KOPT-K1 (cell line): ENCODE results near the gene CMIP.

Experiments
- H3K27ac ChIP-seq: fragments of 200-600 bp; sonication (generic); 2 replicates; pipeline ENCODE4 v1.5.1; 2016; ENCODE audit warnings: antibody characterized with exemption, mild to moderate bottlenecking, low read depth, low read length; ENCODE audit not compliant: poor library complexity, severe bottlenecking
- H3K36me3 ChIP-seq: fragments of 200-600 bp; sonication (generic); 2 replicates; pipeline ENCODE4 v1.5.1; 2017; ENCODE audit warnings: antibody characterized with exemption, mild to moderate bottlenecking, low read length, moderate library complexity; ENCODE audit not compliant: insufficient read depth
- H3K9me3 ChIP-seq: fragments of 200-600 bp; sonication (generic); 2 replicates; pipeline ENCODE4 v1.5.1; 2017; ENCODE audit warnings: antibody characterized with exemption, low read length, mild to moderate bottlenecking; ENCODE audit not compliant: insufficient read depth, poor library complexity, severe bottlenecking

CMIP gene

GRCh38 chr16:81718637-81719036 lies 274.0 kb downstream of the CMIP start:
- Histone ChIP-seq H3K9me3 (no peaks in the 10 kb centered on the region), H3K36me3 (no peaks in the 10 kb centered on the region), H3K27ac (peak overlapping the region; percentile 42)

GRCh38 chr16:81719993-81720392 lies 275.4 kb downstream of the CMIP start:
- no peak overlapping the region for H3K27ac ChIP-seq
- H3K36me3 ChIP-seq = no peaks in the 10 kb centered on the region
- H3K9me3 ChIP-seq = no peaks in the 10 kb centered on the region

GRCh38 chr16:81720973-81721906 lies 276.6 kb downstream of the CMIP start:
- Histone ChIP-seq H3K27ac (no peak overlapping the region), H3K36me3 (no peaks in the 10 kb centered on the region), H3K9me3 (no peaks in the 10 kb centered on the region)

- Histone ChIP-seq H3K27ac (no peak overlapping the region), H3K9me3 (no peaks in the 10 kb centered on the region)
These were observed 278.6 kb downstream of the CMIP start for GRCh38 chr16:81723098-81723723.

GRCh38 chr16:81728435-81728834 lies 283.8 kb downstream of the CMIP start:
- no peaks in the 10 kb centered on the region for H3K36me3 ChIP-seq
- no peak overlapping the region for H3K27ac ChIP-seq
- no peaks in the 10 kb centered on the region for H3K9me3 ChIP-seq

More at GRCh38 chr16:81723098-81723723, 278.6 kb downstream of the CMIP start:
- H3K36me3 ChIP-seq = no peaks in the 10 kb centered on the region

DNA sequence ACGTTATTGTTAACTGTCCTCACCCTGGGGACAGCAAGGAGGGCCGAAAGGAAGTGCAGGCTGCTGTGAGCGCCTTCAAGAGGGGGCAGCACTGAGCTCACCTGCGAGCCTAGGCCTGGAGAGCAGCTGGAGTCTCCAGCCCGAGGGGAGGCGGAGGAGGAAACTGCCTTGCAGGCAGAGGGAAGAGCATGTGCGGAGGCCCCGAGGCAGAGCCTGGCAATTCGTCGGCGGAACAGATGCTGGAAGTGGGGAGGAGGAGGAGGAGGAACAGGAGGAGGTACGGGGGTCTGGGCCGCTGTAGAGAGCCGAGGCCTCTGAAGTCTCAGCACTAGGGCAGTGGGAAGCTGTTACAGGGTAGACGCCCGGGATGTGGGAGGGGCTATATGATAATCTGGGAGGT lies 284.8 kb downstream of the CMIP start:
- Histone ChIP-seq H3K27ac (no peak overlapping the region), H3K9me3 (no peaks in the 10 kb centered on the region), H3K36me3 (no peaks in the 10 kb centered on the region)

DNA sequence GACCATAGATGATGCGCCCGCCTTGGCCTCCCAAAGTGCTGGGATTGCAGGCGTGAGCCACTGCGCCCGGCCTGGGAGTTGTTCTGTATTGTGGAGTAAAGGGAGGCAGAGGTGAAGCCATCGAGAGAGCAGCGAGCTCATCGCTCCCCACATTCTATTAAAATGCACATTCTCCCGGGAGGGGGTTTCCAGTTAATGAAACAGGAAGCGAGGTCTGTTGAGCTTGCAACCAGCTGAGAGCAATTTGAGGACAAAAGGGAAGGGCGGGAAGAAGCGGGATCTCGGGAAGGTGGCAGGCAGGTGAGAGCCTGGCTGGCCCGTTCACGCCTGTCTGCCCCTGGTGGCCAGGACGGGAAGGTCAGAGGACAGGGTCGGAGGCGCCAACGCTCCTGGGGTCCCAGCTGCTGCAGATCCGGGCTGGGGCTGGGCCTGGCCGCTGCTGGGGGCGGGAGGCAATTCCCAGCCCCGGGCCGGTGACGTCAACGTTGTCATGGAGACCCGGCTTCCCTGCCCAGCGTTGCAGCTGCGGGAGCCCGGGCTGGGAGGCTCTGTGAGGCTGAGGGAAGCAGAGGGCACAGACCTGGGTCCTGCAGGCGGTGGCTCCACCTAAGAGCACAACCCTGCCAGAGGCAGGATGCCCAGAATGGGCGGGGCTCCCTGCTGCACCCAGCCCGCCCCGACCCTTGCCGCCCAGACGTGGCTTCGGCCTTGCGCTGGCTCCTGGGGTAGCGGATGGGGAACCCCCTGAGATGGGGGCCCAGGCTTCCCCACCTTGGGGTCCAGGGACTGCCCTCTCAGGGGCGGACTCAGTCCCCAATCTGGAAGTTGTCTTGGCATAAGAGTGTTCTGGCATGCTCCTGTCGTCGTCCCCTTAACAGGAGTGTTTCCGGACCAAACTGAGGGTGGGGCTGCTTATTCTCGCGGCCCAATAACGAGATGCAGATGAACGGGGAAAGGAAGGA lies 285.8 kb downstream of the CMIP start:
- Histone ChIP-seq H3K9me3 (no peaks in the 10 kb centered on the region), H3K36me3 (no peaks in the 10 kb centered on the region), H3K27ac (peak overlapping the region; percentile 20)

GRCh38 chr16:81731649-81732048 lies 287.0 kb downstream of the CMIP start:
- Histone ChIP-seq H3K27ac (no peak overlapping the region), H3K9me3 (no peaks in the 10 kb centered on the region), H3K36me3 (no peaks in the 10 kb centered on the region)

- Histone ChIP-seq H3K27ac (no peak overlapping the region), H3K36me3 (no peaks in the 10 kb centered on the region), H3K9me3 (no peaks in the 10 kb centered on the region)
These were observed 288.1 kb downstream of the CMIP start for GRCh38 chr16:81732699-81733098.

DNA sequence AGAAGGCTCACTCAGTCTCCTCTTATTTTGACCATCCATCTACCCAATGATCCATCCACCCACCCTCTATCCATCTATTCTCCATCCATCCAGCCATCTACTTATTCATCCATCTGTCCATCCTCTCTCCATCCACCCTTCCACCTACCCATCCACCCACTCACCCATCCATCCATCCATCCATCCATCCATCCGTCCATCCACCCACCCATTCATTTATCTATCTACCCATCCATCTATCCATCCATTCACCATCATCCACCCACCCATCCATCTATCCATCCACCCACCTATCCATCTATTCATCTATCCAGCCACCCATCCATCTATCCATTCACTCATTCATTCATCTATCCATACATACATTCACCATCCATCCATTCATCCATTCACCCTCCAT lies 288.7 kb downstream of the CMIP start:
- H3K9me3 ChIP-seq = no peaks in the 10 kb centered on the region
- H3K27ac ChIP-seq = no peak overlapping the region

DNA sequence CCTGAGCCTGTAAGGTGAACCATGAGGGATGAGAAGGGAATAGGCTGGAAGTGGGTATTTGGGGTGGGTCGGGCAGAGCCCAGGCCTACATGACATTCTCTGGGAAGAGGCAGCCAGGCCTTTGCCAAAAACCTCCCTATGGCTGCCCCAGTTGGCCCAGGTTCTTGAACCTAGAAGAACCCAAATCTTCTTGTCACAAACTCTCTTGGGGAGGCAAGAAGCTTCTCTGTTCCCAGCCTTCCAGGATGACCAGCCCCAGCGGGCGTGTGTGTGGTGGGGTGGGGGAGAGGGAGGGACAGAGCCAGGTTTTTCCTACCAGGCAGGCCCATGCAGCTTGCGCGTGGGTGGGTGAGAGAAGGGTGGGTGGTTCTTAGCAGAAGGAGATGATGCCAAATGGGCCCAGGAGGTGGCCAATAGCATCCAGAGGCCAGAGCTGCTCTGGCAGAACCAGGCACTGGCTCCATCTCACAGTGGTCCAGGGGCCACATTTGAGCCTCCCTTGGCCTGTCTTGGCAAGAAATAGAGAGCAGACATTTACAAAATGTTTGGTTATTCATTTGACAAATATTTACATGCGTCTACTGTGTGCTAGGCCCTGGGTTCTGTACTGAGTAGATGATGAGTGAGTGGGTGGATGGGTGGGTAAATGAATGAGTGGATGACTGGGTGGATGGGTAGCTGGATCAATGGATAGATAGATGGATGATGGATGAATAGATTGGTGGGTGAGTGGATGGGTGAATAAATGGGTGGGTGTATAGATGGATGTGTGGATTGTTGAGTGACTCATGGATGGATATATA lies 290.2 kb downstream of the CMIP start:
- H3K9me3 ChIP-seq = no peaks in the 10 kb centered on the region
- H3K36me3 ChIP-seq = no peaks in the 10 kb centered on the region
- H3K27ac ChIP-seq = no peak overlapping the region

More for the DNA sequence above, 288.7 kb downstream of the CMIP start:
- no peaks in the 10 kb centered on the region for H3K36me3 ChIP-seq

DNA sequence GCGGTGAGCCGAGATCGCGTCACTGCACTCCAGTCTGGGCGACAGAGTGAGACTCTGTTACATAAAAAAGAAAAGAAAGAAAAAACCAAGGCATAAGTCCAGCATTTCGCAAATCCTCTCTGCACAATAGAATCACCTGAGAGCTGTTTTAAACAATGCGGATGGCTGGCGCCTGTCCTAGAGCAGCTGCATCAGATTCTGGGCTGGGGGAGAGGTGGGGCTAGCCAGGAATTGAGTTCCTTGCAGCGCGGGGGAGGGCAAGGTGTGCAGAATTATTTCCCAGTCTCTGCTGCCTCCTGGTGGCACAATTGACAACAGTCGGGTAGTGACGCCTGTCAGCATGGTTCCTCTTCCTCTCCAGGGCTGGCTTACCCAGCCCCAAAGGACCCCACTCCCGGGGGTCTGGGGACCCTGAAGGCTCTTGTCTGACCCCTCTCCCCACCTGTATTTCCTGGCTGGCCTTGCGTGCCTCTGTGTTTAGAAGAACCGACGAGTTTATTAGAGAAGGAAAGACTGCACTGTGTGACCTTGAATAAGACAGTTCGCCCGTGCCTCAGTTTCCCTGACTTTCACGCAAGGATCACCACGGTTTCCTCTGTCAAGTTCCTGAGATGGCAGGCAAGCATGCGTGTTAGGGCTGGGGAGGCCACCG lies 293.4 kb downstream of the CMIP start:
- H3K36me3 ChIP-seq = no peaks in the 10 kb centered on the region
- H3K27ac ChIP-seq = no peak overlapping the region
- H3K9me3 ChIP-seq = no peaks in the 10 kb centered on the region

DNA sequence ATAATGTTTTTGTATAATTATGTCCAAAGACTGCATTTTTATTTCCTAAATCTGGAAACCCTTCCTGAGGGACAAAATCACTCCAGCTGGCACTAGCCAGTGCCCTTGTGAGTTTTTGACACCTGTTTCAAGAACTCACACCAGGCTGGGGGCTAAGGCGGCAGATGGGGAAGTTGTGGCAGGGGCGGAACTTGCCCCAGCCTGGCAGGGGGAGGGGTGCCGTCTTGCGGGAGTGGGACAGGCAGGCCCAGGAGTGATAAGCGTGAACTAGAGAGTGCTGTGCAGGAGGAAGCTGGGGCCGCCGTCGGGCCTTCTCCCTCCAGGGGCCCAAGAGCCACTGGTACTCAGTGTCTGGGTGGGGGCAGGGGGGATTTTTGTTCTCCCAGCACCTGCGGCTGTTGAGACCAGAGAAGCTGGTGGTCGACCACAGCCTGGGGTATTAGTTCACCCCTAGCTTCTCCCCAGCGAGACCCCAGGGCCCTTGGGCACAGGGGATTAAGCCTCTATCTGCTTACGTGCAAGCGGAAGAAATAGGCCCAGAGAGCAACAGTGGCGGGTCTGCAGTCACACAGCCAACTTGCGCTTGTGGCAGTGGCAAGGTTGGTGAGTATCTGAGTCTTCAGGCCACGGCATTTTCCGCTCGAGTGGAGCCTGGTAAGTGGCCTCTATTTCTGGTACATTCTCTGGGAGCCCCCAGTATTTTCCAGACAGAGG lies 294.3 kb downstream of the CMIP start:
- Histone ChIP-seq H3K27ac (no peak overlapping the region), H3K9me3 (no peaks in the 10 kb centered on the region), H3K36me3 (no peaks in the 10 kb centered on the region)
